HG02763 (cell line): ENCODE results near the gene NEAT1.

ENCODE experiments used
- ATAC-seq: cut with Tn5 transposase; IDR thresholded peaks from one replicate; pipeline ENCODE4 v1.9.1; 2021; ENCODE audit warnings: mild to moderate bottlenecking, moderate library complexity; ENCODE audit not compliant: unreplicated experiment

NEAT1 gene

DNA sequence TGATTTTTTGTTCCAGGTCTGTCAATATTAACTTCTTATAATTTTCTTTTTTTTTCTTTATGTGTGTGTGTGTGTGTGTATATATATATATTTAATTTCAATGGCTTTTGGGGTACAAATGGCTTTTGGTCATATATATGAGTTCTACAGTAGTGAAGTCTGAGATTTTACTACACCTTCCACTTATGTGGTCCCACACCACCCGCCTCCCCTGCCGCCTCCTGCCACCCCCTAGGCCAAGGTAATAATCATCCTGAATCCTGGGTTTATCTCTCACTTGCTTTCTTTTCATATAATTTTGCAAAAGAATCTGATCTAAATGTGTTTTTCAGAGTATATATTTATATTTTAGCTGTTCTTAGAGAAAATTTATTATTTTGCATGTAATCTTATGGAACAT, 11.1 kb downstream of the NEAT1 start:
- no peak for ATAC-seq

DNA sequence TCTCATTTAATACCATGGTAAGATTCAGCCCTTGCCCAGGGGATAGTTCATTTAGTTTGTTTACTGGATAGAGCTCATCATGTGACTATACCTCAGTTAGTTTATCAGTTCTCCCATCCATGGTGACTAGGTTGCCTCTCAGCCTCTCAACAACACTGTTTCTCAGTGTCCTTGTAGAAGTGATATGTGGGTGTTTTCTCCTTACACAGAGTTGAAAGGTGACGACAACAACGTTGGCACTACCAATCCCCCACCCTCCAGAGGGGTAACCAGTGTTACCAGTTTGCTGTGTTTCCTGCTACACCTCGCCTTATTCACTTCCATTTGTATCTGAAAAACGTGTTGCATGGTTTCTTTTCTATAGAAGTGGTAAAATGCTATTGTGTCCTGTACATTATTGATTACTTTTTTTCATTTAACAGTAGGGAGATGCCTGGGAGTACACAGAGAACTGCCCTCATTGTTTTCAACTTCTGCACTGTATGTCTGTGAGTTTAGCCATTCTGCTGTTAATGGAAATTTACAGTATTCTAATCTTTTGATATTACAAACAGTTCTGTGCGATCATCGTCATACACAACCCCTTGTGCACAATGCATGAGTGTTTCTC, 11.6 kb downstream of the NEAT1 start:
- no peak for ATAC-seq

DNA sequence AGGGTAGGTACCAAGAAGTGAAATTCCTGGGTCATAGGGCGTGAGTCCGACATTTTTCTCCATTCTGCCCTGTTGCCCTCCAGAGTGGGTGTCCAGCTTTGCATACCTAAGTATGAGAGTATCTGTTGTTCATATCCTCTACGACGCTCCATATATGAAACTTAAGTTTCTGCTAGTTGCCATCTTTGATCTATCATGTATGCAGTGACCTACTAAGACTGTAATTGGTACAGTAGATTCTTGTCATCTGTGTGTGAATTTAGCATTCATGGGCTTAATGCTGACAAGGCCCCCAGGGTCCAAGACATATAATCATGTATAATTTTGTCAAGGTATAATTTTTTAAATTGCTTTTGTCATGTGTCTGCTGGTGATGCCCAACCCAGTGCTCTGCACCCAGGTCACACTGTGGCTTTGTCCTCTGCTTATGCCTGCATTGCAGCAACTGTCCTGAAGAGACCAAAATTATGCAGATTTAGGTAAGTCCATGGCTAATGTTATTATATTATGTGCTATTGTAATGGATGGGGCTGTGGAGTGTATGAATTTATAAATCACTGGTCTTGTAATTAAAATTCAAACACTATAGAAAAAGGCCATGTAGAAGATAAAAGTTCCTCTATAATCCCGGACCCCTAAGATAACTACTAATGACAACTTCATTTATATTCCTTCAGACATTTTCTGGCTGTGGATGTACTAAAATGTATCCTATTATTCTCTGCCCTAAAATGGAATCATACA, 12.2 kb downstream of the NEAT1 start:
- ATAC-seq = no peak

DNA sequence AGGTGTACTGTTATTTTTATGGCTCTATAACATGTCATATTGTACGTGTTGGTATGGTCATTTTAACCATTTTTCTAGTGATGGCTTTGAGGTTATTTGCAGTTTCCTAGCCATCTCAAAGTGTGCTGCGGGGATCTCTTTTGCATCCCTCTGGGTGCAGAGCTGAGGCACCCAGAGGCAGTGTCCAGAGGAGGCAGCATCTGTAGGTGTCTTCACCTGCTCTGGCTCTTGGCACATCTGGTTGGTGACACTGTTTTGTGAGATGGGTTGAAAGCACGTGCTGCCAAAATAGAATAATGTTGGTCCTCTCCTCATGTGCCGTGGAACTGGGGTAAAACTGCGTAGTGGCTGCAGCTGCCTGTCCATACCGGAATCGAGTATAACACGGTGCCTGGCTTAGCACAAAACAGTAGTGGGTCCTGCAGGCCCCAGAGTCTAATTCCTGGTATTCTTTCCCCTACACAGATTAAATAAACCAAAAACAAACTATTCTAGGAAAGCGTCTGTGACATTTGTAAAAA, 12.9 kb downstream of the NEAT1 start:
- no peak for ATAC-seq

DNA sequence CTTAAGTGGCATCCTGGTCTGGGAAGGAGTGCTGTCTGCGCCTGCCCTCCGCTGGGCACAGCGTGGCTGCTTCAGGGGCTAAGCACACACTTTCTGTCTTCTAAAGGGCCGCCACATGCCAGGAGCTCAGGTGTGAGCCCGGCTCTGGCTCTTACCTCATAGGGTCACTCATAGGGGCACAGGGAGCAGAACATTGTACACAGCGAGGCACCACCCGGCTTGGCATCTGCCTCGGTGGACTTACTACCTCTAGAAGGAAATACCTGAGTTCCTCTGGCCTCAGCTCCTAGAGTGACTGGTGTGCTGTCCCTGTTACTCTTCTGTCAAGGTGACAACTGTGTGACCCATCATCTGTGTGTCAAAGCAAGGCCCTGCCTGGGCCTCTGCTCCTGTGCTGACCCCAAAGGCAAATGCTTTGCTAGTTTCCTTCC, 13.4 kb downstream of the NEAT1 start:
- no peak for ATAC-seq

DNA sequence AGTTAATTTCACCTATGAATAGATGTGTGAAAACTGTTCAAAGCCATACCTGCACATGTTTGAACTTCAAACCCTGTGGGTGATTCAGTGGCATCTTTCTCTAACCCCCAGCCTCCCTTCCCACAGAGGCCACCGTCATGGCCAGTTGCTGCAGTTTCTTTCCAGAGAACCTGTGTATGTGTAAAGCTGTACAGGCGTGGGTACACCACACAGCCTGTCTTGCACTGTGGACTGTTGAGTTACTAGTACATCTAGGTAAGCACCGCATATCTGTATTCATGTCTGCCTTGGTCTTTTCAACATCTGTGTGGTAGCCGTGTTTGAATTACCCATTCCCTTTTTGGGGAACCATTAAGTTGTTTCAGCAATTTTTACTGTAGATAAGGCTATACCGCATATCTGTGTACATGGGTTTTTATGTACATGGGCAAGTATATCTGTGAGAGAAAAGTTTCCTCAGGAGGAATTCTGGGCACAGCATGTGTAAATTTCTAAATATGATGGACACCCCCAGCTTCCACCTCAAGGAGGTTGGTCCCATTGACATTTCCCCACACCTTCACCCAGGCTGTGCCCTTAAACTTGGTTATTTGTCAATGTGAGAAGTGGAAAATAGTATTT, 13.9 kb downstream of the NEAT1 start:
- no peak for ATAC-seq

DNA sequence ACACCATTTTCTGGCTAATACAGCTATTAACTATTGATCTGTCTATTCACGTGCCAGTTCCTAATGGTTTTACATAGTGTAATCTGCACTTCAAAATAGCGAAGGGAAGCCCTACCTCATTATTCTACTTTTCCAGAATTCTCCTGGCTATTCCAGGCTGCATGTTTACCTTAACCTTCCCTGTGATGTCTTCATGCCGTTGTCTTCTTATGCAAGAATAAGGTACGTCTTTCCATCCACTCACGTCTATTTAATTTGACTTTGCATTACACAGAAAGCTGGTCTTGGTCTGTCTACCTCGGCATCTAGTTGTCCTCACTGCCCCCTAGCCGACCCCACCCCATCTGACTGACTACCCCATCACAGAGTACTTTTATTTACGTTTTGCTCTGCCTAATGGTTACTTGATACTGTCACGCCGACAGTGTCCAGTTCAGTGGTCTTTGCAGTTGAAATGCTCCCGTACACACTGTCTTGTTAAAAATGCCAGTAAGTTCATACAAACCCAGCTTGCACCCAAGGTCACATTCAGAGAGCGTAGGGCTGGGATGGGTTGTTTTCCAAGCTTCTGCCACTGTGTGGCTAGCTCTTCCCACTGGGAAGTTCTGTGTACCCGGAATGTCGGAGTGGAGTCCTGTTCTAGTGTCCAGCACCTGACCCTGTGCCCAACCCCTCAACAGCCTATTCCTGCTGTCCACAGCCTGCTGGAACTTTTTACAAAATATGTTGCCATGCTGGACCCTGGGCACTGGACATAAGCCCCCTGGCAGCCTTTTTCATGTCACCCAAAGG, 15.0 kb downstream of the NEAT1 start:
- ATAC-seq = no peak

DNA sequence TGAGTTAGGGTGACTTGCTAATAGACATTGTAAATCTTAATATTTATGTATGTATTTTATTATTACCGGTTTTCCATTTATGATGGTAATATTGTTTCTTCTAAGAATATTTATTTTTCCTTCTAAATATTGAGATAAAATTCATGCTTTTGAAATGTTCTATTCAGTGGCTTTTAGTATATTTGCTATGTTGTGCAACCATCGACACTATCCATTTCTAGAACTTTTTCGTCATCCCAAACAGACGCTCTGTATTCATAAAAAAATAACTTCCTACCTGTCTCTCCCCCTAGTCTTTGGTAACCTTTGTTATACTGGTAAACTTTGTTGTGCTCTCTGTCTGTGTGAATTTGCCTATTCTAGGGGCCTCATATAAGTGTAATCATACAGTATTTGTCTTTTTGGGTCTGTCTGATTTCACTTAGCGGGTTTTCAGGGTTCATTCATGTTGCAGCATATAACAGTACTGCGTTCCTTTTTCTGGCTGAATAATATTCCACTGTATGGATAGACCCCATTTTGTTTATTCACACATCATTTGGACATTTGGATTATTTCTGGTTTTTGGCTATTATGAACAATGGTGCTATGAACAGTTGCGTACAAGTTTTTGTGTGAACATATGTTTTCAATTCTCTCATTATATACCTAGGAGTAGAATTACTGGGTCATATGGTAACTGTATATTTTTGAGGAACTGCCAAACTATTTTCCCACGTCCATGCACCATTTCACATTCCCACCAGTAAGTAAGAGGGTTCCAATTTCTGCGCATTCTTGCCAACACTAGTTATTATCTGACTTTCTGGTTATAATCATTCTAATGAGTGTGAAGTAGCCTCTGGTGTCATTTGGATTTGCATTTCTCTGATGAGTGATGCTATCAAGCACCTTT, 15.9 kb downstream of the NEAT1 start:
- no peak for ATAC-seq

DNA sequence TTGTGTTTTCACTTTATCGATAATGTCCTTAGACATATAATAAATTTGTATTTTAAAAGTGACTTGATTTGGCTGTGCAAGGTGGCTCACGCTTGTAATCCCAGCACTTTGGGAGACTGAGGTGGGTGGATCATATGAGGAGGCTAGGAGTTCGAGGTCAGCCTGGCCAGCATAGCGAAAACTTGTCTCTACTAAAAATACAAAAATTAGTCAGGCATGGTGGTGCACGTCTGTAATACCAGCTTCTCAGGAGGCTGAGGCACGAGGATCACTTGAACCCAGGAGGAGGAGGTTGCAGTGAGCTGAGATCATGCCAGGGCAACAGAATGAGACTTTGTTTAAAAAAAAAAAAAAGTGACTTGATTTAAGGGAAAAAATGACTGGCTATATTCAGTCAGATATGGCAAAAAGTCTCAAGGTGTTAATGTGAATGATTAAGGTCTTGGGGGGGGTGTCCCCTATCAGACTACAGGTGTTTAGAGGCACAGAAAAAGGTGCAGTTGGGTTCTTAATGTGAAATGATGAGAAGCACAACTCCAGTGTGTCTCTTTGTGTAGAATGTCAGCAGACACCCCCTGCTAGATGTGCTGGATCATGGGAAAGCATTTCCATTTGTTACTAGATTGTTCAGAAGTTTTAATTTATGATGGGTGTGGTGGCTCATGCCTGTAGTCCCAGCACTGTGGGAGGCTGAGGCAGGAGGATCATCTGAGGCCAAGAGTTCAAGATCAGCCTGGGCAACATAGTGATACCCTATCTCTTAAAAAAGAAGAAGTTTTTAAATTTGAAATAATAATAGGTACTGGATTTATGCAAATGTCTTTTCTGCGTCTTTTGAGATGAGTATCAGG, 17.0 kb downstream of the NEAT1 start:
- ATAC-seq = no peak

DNA sequence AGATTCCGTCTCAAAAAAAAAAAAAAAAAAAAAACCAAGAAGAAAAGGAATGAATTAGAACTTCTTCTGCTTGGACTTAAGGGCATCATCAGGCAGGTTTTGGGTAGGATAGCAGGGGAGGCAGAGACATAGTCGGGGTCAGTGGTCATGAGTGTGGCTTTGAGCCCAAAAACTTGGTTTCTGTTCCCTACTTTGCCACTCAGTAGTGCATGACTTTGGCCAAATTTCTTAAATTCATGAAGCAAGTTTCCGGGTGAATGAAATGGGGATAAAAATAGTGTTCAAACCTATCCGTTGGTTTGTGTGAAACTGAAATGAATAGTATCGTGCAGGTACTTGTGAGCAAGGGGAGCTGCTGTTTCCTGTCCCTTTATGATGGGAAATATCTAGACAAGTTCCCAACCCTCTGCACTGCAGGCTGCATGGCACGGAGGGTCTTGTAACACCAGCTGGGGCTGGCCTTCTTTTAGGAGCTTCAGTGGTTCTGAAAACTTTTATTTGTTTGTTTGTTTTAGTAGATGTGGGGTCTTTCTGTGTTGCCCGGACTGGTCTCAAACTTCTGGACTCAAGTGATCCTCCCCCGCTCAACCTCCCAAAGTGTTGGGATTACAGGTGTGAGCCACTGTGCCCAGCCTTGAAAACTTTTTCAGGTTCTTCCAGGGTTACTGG, 18.4 kb downstream of the NEAT1 start:
- ATAC-seq = no peak

DNA sequence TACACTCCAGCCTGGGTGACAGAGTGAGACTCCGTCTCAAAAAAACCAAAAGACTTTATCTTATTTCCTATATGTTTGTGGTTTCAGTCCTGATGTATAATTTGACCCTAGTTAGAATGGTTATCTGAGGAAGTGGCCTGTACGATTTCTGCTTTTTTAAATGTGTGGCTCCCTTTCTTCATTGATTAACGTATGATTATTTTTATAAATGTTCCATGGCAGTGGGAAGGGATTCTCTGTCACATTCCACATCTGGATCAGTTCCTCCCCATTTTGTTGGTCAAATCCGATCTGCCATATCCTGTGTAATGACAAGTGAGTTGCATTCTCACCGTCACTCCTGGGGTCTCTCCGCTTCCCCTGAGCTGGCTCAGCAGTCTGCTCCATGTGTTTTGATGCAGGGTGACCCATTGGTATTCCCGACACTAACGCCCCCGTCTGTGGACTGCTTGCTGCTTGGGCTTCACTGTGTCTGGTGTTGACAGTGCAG, 20.3 kb downstream of the NEAT1 start:
- no peak for ATAC-seq

DNA sequence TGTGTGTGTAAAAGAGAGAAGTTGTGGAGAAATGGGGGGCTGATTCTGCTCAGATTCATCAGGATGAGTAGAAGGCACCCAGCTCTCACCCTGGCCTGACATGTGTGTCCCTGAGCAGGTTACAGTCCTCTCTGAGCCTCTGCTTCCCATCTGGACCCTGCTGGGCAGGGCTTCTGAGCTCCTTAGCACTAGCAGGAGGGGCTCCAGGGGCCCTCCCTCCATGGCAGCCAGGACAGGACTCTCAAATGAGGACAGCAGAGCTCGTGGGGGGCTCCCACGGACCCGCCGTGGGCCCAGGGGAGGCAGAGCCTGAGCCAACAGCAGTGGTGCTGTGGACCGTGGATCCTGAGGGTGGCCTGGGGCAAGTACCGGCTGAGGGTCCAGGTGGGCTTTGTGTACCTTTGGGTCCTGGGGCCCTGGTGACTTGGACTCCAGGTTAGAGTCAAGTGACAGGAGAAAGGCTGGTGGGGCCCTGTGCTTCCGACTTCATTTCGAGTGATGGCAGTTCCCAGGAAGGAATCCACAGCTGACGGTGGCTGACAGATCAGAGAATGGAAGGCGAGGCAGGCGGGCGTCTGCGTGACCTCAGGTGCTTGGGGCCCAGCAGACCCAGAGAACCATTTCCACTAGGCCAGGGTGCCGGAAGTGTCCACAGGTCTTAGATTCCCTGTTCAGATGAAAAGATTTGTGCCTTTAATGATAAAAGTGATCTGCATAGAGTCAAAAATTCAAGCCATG, 21.9 kb downstream of the NEAT1 start:
- no peak for ATAC-seq

DNA sequence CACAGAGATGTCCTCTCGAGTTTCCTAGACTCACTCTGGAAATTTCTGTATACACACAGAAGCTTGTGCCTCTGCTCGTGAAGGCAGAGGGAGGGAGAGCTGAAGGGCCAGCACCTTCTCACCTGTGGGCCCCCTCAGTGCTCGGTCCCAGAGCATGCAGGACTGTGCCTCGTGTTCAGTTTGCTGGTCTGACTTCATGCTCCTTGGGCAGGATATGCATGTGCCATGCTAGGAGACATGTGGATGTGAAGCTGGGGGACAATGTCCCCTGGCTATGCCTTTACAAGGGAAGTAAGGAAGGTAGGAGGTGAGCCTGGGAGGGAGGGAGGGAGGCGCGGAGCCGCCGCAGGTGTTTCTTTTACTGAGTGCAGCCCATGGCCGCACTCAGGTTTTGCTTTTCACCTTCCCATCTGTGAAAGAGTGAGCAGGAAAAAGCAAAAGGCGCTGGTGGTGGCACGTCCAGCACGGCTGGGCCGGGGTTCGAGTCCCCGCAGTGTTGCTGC, 22.6 kb downstream of the NEAT1 start:
- ATAC-seq = no peak

DNA sequence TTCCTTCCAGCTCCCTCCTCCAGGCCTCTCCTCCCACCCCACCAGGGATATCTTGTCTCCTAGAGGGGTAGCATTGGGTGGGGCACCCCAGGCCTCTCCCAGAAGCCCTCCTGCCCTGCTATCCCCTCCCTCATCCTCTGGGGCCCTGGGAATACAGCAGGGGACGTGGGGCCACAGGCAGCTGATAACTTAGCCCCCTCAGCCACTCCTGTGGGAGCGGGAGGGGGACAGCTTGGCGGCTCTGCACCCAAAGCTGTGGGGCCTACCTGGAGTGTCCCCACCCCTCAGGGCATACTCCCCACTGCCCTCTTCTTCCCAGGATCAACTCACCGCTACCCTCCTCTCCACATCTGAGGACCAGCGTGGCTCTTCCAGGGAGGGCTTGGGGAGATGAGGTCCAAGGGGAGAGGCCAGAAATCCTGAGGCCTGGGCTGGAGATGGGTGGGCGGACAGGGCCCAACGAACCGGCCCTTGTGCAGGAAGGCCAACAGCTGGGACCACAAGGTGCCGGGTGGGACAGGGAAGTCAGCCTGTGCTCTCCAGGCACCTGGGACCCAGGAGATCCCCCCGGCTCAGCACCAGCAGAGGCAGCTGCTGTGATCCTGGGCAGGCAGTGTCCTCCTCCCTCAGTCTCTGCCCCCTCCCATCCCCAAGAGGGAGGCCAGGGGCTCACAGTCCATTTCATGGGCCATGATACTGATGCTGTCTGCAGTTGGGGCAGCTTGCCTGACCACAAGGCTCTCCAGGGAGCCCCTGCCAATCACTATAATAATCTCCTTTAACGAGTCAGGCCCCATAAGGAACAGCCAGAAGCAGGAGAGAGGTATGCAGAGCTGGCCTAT, 23.2 kb downstream of the NEAT1 start:
- ATAC-seq = no peak

DNA sequence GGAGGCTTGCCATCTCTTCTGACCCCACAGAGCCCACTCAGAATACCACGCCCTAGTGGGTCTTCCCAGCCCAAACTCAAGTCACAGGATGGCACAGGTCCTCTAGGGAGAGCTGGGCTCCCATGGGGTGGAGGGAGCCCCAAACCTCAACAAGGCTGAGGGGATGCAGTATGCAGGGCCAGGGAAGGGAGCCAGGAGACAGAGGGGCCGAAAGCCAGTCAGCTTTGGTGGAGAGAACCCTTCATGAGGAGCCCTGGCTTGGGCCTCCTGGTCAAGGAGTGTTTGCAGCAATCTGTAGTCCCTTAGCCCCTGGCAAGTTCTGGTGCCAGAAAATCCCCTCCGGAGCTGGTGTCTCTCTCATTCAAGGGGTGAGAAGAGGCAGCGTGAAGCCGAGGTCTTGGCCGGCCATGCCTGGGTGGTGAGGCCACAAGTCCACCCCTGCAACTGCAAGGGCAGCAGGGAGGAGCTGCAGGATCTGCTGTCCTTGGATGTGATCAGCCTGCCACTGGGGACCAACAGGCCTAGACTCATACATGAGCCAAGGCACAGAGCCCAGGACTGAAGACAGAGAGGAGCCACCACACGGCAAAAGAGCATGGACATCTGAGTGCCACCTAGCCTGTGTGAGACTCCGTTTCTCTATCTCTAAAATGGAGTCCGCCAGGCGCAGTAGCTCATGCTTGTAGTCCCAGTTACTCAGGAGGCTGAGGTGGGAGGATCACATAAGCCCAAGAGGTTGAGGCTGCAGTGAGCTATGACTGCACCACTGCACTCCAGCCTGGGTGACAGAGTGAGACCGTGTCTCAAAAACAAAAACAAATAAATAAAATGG, 24.1 kb downstream of the NEAT1 start:
- no peak for ATAC-seq

DNA sequence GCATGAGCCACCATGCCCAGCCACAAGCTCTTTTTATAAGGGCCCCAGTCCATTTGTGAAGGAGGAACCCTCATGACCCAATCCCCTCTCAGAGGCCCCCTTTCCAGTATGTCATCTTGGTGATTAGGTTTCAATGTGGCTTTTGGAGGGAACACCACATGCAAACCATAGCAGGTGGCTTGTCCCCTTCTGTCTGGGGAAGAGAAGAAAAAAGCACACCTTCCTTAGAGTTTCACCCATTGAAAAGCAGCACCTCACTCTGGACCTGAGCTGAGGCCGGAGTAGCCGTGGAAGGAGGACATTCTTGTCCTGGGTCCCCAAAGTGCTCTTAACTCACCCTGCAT, 25.4 kb downstream of the NEAT1 start:
- ATAC-seq = no peak
